ENCODE results near the gene KHDC1.
"Not testable (repeated sequence)": the region's sequence is repeated elsewhere in the genome, so short reads cannot be mapped to it uniquely, and the experiment has no call there.

KHDC1 gene

GRCh38 chr6:73286752-73287151, 23.8 kb upstream of the KHDC1 start:
- H3K27ac ChIP-seq (ENCODE audit: low read length) = no peak overlapping the region
- H3K4me3 ChIP-seq (ENCODE audit: low read depth in 1 of 2, low read length in 2 of 2) = no peak overlapping the region
- no peaks in the 10 kb centered on the region for H3K9me3 ChIP-seq (ENCODE audit: control insufficient read depth in 1 of 2, low read length in 2 of 2)
- no peaks in the 10 kb centered on the region for H3K36me3 ChIP-seq (ENCODE audit: control insufficient read depth in 1 of 2, insufficient read depth in 2 of 2, low read length in 2 of 2)
- no peaks in the 10 kb centered on the region for H3K4me1 ChIP-seq (ENCODE audit: control insufficient read depth in 1 of 2, insufficient read depth in 2 of 2, low read length in 2 of 2)
- no peaks in the 10 kb centered on the region for H3K27me3 ChIP-seq (ENCODE audit: low read depth, low read length)

GRCh38 chr6:73285674-73286283, 22.8 kb upstream of the KHDC1 start:
- H3K27ac ChIP-seq (ENCODE audit: low read length) = no peak overlapping the region
- no peaks in the 10 kb centered on the region for H3K27me3 ChIP-seq (ENCODE audit: low read depth, low read length)
- H3K4me3 ChIP-seq (ENCODE audit: low read depth in 1 of 2, low read length in 2 of 2) = no peak overlapping the region
- no peaks in the 10 kb centered on the region for H3K9me3 ChIP-seq (ENCODE audit: control insufficient read depth in 1 of 2, low read length in 2 of 2)
- H3K4me1 ChIP-seq (ENCODE audit: control insufficient read depth in 1 of 2, insufficient read depth in 2 of 2, low read length in 2 of 2) = no peaks in the 10 kb centered on the region
- H3K36me3 ChIP-seq (ENCODE audit: control insufficient read depth in 1 of 2, insufficient read depth in 2 of 2, low read length in 2 of 2) = no peaks in the 10 kb centered on the region

GRCh38 chr6:73282871-73283270, 19.9 kb upstream of the KHDC1 start:
- Histone ChIP-seq H3K4me3 (ENCODE audit: low read depth in 1 of 2, low read length in 2 of 2) (no peak overlapping the region), H3K27ac (ENCODE audit: low read length) (no peak overlapping the region), H3K27me3 (ENCODE audit: low read depth, low read length) (no peaks in the 10 kb centered on the region), H3K36me3 (ENCODE audit: control insufficient read depth in 1 of 2, insufficient read depth in 2 of 2, low read length in 2 of 2) (no peaks in the 10 kb centered on the region), H3K9me3 (ENCODE audit: control insufficient read depth in 1 of 2, low read length in 2 of 2) (no peaks in the 10 kb centered on the region), H3K4me1 (ENCODE audit: control insufficient read depth in 1 of 2, insufficient read depth in 2 of 2, low read length in 2 of 2) (no peaks in the 10 kb centered on the region)

- not testable (repeated sequence) for H3K36me3 ChIP-seq (ENCODE audit: control insufficient read depth in 1 of 2, insufficient read depth in 2 of 2, low read length in 2 of 2); H3K4me3 ChIP-seq (ENCODE audit: low read depth in 1 of 2, low read length in 2 of 2); H3K27me3 ChIP-seq (ENCODE audit: low read depth, low read length); H3K9me3 ChIP-seq (ENCODE audit: control insufficient read depth in 1 of 2, low read length in 2 of 2); H3K27ac ChIP-seq (ENCODE audit: low read length); H3K4me1 ChIP-seq (ENCODE audit: control insufficient read depth in 1 of 2, insufficient read depth in 2 of 2, low read length in 2 of 2)
Measured at GRCh38 chr6:73281684-73282083, 18.7 kb upstream of the KHDC1 start.

- not testable (repeated sequence) for H3K27ac ChIP-seq (ENCODE audit: low read length); H3K27me3 ChIP-seq (ENCODE audit: low read depth, low read length); H3K4me3 ChIP-seq (ENCODE audit: low read depth in 1 of 2, low read length in 2 of 2); H3K4me1 ChIP-seq (ENCODE audit: control insufficient read depth in 1 of 2, insufficient read depth in 2 of 2, low read length in 2 of 2); H3K9me3 ChIP-seq (ENCODE audit: control insufficient read depth in 1 of 2, low read length in 2 of 2); H3K36me3 ChIP-seq (ENCODE audit: control insufficient read depth in 1 of 2, insufficient read depth in 2 of 2, low read length in 2 of 2)
Measured at GRCh38 chr6:73269296-73269695, 6.3 kb upstream of the KHDC1 start.

GRCh38 chr6:73268896-73269295, 5.9 kb upstream of the KHDC1 start:
- H3K4me1 ChIP-seq (ENCODE audit: control insufficient read depth in 1 of 2, insufficient read depth in 2 of 2, low read length in 2 of 2); H3K36me3 ChIP-seq (ENCODE audit: control insufficient read depth in 1 of 2, insufficient read depth in 2 of 2, low read length in 2 of 2); H3K27ac ChIP-seq (ENCODE audit: low read length); H3K27me3 ChIP-seq (ENCODE audit: low read depth, low read length); H3K9me3 ChIP-seq (ENCODE audit: control insufficient read depth in 1 of 2, low read length in 2 of 2); H3K4me3 ChIP-seq (ENCODE audit: low read depth in 1 of 2, low read length in 2 of 2): not testable (repeated sequence)

GRCh38 chr6:73264446-73264845, 1.4 kb upstream of the KHDC1 start:
- H3K4me3 ChIP-seq (ENCODE audit: low read depth in 1 of 2, low read length in 2 of 2) = no peak overlapping the region
- H3K9me3 ChIP-seq (ENCODE audit: control insufficient read depth in 1 of 2, low read length in 2 of 2) = no peaks in the 10 kb centered on the region
- H3K36me3 ChIP-seq (ENCODE audit: control insufficient read depth in 1 of 2, insufficient read depth in 2 of 2, low read length in 2 of 2) = no peaks in the 10 kb centered on the region
- no peaks in the 10 kb centered on the region for H3K27me3 ChIP-seq (ENCODE audit: low read depth, low read length)
- H3K27ac ChIP-seq (ENCODE audit: low read length) = no peak overlapping the region
- H3K4me1 ChIP-seq (ENCODE audit: control insufficient read depth in 1 of 2, insufficient read depth in 2 of 2, low read length in 2 of 2) = peaks cover 0 to 25% of the 10 kb centered on the region in 2 donors

- Histone ChIP-seq H3K9me3 (ENCODE audit: control insufficient read depth in 1 of 2, low read length in 2 of 2) (no peaks in the 10 kb centered on the region), H3K36me3 (ENCODE audit: control insufficient read depth in 1 of 2, insufficient read depth in 2 of 2, low read length in 2 of 2) (no peaks in the 10 kb centered on the region), H3K27ac (ENCODE audit: low read length) (no peak overlapping the region), H3K4me1 (ENCODE audit: control insufficient read depth in 1 of 2, insufficient read depth in 2 of 2, low read length in 2 of 2) (peaks cover 0 to 25% of the 10 kb centered on the region in 2 donors), H3K4me3 (ENCODE audit: low read depth in 1 of 2, low read length in 2 of 2) (peak overlapping the region; percentile 74 to 96), H3K27me3 (ENCODE audit: low read depth, low read length) (no peaks in the 10 kb centered on the region)
Measured at GRCh38 chr6:73263570-73263909, 544 bp upstream of the KHDC1 start.

GRCh38 chr6:73258721-73259120, 4.3 kb downstream of the KHDC1 start:
- H3K27me3 ChIP-seq (ENCODE audit: low read depth, low read length) = no peaks in the 10 kb centered on the region
- H3K4me1 ChIP-seq (ENCODE audit: control insufficient read depth in 1 of 2, insufficient read depth in 2 of 2, low read length in 2 of 2) = peaks cover 0 to 13% of the 10 kb centered on the region in 2 donors
- no peak overlapping the region for H3K27ac ChIP-seq (ENCODE audit: low read length)
- no peak overlapping the region for H3K4me3 ChIP-seq (ENCODE audit: low read depth in 1 of 2, low read length in 2 of 2)
- H3K9me3 ChIP-seq (ENCODE audit: control insufficient read depth in 1 of 2, low read length in 2 of 2) = no peaks in the 10 kb centered on the region
- no peaks in the 10 kb centered on the region for H3K36me3 ChIP-seq (ENCODE audit: control insufficient read depth in 1 of 2, insufficient read depth in 2 of 2, low read length in 2 of 2)

- H3K4me3 ChIP-seq (ENCODE audit: low read depth in 1 of 2, low read length in 2 of 2); H3K27me3 ChIP-seq (ENCODE audit: low read depth, low read length); H3K36me3 ChIP-seq (ENCODE audit: control insufficient read depth in 1 of 2, insufficient read depth in 2 of 2, low read length in 2 of 2); H3K4me1 ChIP-seq (ENCODE audit: control insufficient read depth in 1 of 2, insufficient read depth in 2 of 2, low read length in 2 of 2); H3K9me3 ChIP-seq (ENCODE audit: control insufficient read depth in 1 of 2, low read length in 2 of 2); H3K27ac ChIP-seq (ENCODE audit: low read length): not testable (repeated sequence)
Measured at GRCh38 chr6:73254323-73254722, 8.7 kb downstream of the KHDC1 start.

- H3K4me3 ChIP-seq (ENCODE audit: low read depth in 1 of 2, low read length in 2 of 2) = no peak overlapping the region
- no peaks in the 10 kb centered on the region for H3K9me3 ChIP-seq (ENCODE audit: control insufficient read depth in 1 of 2, low read length in 2 of 2)
- no peak overlapping the region for H3K27ac ChIP-seq (ENCODE audit: low read length)
- no peaks in the 10 kb centered on the region for H3K4me1 ChIP-seq (ENCODE audit: control insufficient read depth in 1 of 2, insufficient read depth in 2 of 2, low read length in 2 of 2)
- H3K27me3 ChIP-seq (ENCODE audit: low read depth, low read length) = no peaks in the 10 kb centered on the region
- H3K36me3 ChIP-seq (ENCODE audit: control insufficient read depth in 1 of 2, insufficient read depth in 2 of 2, low read length in 2 of 2) = no peaks in the 10 kb centered on the region
Measured at GRCh38 chr6:73252703-73253102, 10.3 kb downstream of the KHDC1 start.

- no peak overlapping the region for H3K27ac ChIP-seq (ENCODE audit: low read length)
- no peaks in the 10 kb centered on the region for H3K4me1 ChIP-seq (ENCODE audit: control insufficient read depth in 1 of 2, insufficient read depth in 2 of 2, low read length in 2 of 2)
Measured at GRCh38 chr6:73250016-73250415, 13.0 kb downstream of the KHDC1 start.

More at GRCh38 chr6:73250016-73250415, 13.0 kb downstream of the KHDC1 start:
- Histone ChIP-seq H3K36me3 (ENCODE audit: control insufficient read depth in 1 of 2, insufficient read depth in 2 of 2, low read length in 2 of 2) (no peaks in the 10 kb centered on the region), H3K27me3 (ENCODE audit: low read depth, low read length) (no peaks in the 10 kb centered on the region), H3K4me3 (ENCODE audit: low read depth in 1 of 2, low read length in 2 of 2) (no peak overlapping the region), H3K9me3 (ENCODE audit: control insufficient read depth in 1 of 2, low read length in 2 of 2) (no peaks in the 10 kb centered on the region)
